Fibroblast of skin of right biceps (primary cell): ENCODE measurements around the gene KLC1.

Source experiments
- DNase-seq: peaks from one replicate; pipeline ENCODE4 v3.0.0-alpha.2; 2013

The KLC1 gene

DNA sequence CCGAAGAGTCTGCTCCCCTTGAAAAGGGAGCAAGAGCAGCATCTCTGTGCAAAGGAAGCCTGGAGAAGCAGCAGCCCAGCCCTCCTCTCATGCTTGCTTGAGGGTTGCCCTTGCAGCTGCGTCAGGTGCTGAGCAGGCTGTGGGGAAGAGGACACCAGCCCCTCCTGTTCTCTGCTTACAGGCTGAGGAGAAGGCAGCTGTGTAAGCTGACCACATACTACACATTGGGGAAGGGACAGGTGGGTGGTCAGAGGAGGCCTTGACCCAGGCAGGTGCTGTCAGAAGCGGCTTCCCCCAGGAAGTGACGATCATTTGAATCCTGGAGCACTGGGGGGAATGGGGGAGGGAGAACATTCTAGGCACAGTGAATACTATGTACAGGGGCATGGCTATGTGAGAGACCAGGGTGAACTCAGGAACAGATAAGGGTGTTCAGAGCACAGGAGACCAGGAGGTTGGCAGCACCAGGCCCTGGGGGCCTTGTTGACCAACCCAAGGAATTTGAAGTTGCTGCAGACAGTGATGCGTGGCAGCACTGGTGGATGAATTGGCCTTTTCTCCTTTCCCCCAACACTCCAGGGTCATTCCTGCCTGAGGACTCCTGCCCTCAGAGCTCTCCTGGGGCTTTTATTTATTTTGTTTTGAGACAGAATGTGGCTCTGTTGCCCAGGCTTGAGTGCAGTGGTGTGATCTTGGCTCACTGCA is 2.7 kb upstream of the KLC1 start:
- no peak for DNase-seq

DNA sequence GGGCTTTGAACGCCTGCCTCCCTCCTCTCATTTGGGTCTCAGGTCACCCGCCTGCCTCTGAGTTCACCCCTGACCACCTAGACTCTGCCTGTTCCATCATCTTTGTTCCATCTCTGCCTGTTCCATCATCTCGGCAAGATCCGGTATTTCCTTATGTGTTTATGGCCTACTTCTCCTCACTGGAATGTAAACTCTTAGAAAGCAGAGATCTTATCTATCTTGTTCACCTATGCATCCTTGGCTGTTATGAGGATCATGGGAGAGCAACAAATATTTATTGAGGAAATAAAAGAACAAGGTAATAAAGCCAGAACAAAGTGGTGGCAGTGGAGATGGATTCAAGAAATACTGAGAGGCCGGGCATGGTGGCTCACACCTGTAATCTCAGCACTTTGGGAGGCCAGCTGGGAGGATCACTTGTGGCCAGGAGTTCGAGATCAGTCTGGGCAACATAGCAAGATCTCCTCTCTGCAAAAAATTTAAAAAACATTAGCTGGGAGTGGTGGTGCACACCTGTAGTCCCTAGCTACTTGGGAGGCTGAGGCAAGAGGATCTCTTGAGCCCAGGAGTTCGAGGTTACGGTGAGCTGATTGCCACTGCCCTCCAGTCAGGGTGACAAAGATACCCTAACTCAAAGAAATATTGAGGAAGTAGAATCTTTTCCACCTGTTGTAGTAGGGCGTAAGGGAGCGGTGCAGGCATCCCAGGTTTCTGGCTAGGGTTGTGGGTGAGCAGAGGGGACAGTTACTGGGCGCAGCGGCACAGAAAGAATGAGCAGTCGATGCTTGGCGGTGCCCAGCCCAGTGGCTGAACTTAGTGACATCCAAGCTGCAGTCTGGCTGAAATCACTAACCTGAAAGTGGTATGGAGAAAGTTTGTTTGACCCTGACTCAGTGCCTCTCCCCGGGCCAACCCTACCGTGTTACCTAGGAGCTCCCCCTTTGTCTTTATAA is 1.7 kb upstream of the KLC1 start:
- no peak for DNase-seq

- DNase-seq: peak; percentile 69
These were observed 759 bp upstream of the KLC1 start for GRCh38 chr14:103628221-103628683.

GRCh38 chr14:103629503-103630121 is 601 bp downstream of the KLC1 start:
- DNase-seq: no peak

DNA sequence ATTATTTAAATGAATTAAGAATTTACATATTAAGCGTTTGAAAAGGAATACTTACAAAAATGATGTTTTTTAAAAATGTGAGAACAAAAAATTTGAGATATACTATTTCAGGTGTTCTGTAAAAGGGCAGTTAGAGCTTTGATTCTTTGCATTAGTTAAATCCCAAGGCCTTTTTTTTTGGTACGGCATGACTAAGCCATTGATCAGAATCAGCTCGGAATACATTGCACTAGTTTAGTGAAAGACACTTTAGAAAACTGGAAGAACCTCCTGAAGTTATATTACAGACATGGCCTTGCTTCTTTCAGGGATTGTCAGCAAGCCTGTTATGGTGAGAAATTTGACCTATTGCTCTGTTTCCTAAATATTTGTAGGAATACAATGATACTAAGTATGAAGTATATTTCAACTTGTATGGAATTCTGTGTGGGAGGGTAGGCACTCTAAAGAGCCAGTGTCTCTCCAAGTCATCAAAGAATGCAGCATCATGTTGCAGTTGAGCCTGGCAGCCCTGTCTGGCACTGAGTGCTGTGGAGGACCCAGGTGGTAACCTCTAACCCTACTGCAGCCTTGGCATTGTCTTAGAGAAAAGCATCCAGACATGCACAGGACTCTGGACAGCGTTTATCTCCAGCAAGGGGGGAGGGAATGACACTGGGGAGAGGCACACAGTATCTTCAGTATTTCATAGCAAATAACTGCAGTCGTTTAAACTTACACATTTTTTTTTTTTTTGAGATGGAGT is 1.5 kb downstream of the KLC1 start:
- no peak for DNase-seq

DNA sequence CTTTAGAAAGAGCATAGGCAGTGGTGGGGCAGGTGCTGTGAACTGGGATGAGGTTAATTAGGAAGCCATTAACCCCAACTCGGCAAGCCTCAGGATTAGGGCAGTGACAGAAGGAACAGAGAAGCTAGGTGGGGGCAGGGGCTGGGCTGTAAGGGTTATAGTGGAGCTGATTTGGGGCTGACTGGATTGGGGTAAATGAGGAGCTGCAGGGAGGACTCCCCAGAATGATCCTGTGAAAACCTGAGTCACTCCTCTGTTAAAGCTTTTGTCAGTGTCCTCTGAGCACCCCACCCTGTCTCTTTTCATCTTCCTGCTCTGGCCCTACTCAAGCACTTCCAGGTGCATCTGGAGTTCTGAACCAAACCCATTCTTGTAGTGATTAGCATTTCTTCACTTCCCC is 4.4 kb downstream of the KLC1 start:
- DNase-seq: no peak

GRCh38 chr14:103634156-103634555 is 5.1 kb downstream of the KLC1 start:
- DNase-seq: no peak

- no peak for DNase-seq
These were observed 9.6 kb downstream of the KLC1 start for GRCh38 chr14:103638594-103638993.

- peak; percentile 50 for DNase-seq
These were observed 12.2 kb downstream of the KLC1 start for GRCh38 chr14:103641161-103641560.

GRCh38 chr14:103646189-103646588 is 17.2 kb downstream of the KLC1 start:
- no peak for DNase-seq

- DNase-seq: no peak
These were observed 20.0 kb downstream of the KLC1 start for GRCh38 chr14:103649001-103649400.

DNA sequence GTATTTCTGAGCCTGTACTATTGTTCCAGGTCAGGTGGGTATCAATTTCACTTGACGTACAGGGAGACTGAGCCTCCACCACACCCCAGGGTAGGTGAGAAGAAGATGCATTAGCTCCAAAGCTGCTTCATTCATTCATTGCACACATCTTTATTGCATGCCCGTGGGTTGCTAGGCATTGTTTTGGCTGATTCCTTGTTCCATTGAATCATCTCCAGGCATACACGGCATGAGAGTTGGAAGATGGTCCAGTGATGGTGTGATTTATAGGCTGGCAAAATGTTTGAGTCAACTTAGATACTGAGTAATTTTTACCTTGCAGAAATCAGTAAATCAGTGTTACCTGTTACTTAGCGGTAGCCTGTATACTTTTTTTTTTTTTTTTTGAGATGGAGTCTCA is 21.2 kb downstream of the KLC1 start:
- DNase-seq: no peak

GRCh38 chr14:103651585-103651984 is 22.6 kb downstream of the KLC1 start:
- no peak for DNase-seq

- DNase-seq: no peak
These were observed 23.8 kb downstream of the KLC1 start for GRCh38 chr14:103652806-103653205.

GRCh38 chr14:103653336-103653735 is 24.3 kb downstream of the KLC1 start:
- DNase-seq: peak; percentile 17

DNA sequence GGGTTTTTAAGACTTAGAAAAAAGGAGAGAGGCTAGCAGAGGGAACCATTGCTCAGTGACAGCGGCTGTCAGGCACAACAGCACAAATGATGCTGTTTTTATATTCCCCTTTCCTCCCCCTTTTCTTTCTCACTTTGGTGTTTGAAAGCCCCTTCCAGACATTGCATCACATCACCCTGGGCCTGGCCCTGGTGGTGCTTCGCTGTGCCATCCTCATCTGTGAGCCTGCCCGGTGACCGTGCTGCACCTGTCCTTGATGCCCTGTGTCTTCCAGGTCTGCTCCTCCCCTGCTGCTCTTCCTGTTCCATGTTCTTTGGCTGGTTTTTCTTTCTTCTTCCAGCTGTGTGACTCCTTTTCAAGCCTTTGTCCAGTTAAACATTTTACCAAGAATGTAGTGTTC is 24.8 kb downstream of the KLC1 start:
- no peak for DNase-seq

GRCh38 chr14:103654619-103655018 is 25.6 kb downstream of the KLC1 start:
- DNase-seq: no peak

- no peak for DNase-seq
These were observed 27.2 kb downstream of the KLC1 start for GRCh38 chr14:103656031-103656755.

DNA sequence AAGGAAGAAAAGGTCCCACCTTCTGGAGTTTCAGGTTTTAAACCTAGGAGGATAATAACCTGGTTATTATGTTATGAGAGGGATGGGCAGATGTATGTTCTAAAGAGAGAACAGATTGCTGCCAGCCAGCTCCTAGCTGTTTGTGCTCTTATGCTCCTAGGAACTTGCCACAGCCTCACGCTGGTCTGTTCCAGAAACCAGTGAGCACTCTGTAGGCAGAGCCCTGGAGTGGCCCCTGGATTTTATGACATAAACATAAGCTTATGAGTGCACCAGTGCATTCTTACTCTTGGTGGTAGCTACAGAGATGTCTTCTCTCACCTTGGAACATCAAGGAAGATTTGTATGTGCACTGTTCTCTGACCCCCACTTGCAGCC is 27.7 kb downstream of the KLC1 start:
- DNase-seq: no peak

- peak; percentile 78 for DNase-seq
These were observed 28.5 kb downstream of the KLC1 start for GRCh38 chr14:103657471-103657870.

- DNase-seq: no peak
These were observed 30.6 kb downstream of the KLC1 start for GRCh38 chr14:103659631-103660030.

- no peak for DNase-seq
These were observed 33.0 kb downstream of the KLC1 start for GRCh38 chr14:103662029-103662428.
